Vagina (tissue), 2 donors: ENCODE measurements around the gene MAD1L1. TPM values are rescaled to one million over a fixed set of nuclear protein-coding genes. Genes with fewer than 3 reads are reported as not detected.

Experiments
- DNase-seq, 2 donors: peaks; one replicate each; pipeline ENCODE4 v3.0.0-alpha.2; 2017; ENCODE audit errors: extremely low spot score in 2 of 2
- H3K27ac ChIP-seq: fragments of 200-600 bp; sonication (generic); one replicate; pipeline ENCODE4 v1.5.1; 2019
- H3K27me3 ChIP-seq: fragments of 200-600 bp; sonication (generic); one replicate; pipeline ENCODE4 v1.5.1; 2019
- H3K36me3 ChIP-seq, 2 donors: fragments of 200-600 bp; sonication (generic); one replicate each; pipeline ENCODE4 v1.5.1; 2017 to 2019
- H3K4me1 ChIP-seq: fragments of 200-600 bp; sonication (generic); one replicate; pipeline ENCODE4 v1.5.1; 2019
- H3K4me3 ChIP-seq, 2 donors: fragments of 200-600 bp; sonication (generic); 1 replicate in 1 of 2; 2 replicates in 1 of 2; pipeline ENCODE4 v1.5.1; 2016 to 2019
- H3K9me3 ChIP-seq: fragments of 200-600 bp; sonication (generic); one replicate; pipeline ENCODE4 v1.5.1; 2019
- CTCF ChIP-seq, 3 experiments: fragments of 450-650 bp in 2 of 3; fragments of 200-600 bp in 1 of 3; sonication (generic) in 1 of 3; IDR thresholded peaks; one replicate each; pipeline ENCODE4 v1.5.1; 2017 to 2019; ENCODE audit warnings: antibody characterized with exemption in 3 of 3, mild to moderate bottlenecking in 2 of 3, moderate library complexity in 2 of 3
- POLR2A ChIP-seq, 2 donors: fragments of 450-650 bp; IDR thresholded peaks; one replicate each; pipeline ENCODE4 v1.6.1; 2017; ENCODE audit warnings: antibody characterized with exemption in 2 of 2, mild to moderate bottlenecking in 2 of 2, moderate library complexity in 2 of 2
- POLR2AphosphoS5 ChIP-seq, 2 donors: sonication (generic); formaldehyde crosslinking; IDR thresholded peaks; one replicate each; pipeline ENCODE4 v1.9.0; 2017; ENCODE audit warnings: antibody characterized with exemption in 2 of 2, mild to moderate bottlenecking in 2 of 2, low read depth in 1 of 2; ENCODE audit not compliant: insufficient read depth in 1 of 2
- intact Hi-C: fragments of 100-400 bp; cut with DNase I; formaldehyde crosslinking; loops from one replicate; pipeline ENCODE4 v1.15.1; 2023
- total RNA-seq: library from RNA; depleted of rRNA; stranded (reverse); fragments of >200 nt; gene quantifications from one replicate; pipeline ENCODE4 v1.2.3, GENCODE V29; 2016

Gene MAD1L1
- total RNA-seq, 1 donor from 2014 or later = 62.4 TPM

GRCh38 chr7:2088801-2089200 lies 143.9 kb downstream of the MAD1L1 start:
- no peaks in the 10 kb centered on the region for H3K27me3 ChIP-seq
- no peak for DNase-seq
- no peaks in the 10 kb centered on the region for H3K36me3 ChIP-seq
- H3K4me3 ChIP-seq = no peak overlapping the region
- no peaks in the 10 kb centered on the region for H3K4me1 ChIP-seq
- intact Hi-C loops = no loop called here
- H3K27ac ChIP-seq = no peak overlapping the region
- no peaks in the 10 kb centered on the region for H3K9me3 ChIP-seq
- no peak for TF ChIP-seq CTCF (IDR thresholded peaks at IDR 0.05)
- TF ChIP-seq POLR2A (IDR thresholded peaks at IDR 0.05) = no peak
- no peak for TF ChIP-seq POLR2AphosphoS5 (IDR thresholded peaks at IDR 0.05; ENCODE audit: insufficient read depth in 1 of 2, low read depth in 1 of 2)

GRCh38 chr7:2087744-2088143 lies 145.0 kb downstream of the MAD1L1 start:
- intact Hi-C loops = no loop called here
- TF ChIP-seq CTCF (IDR thresholded peaks at IDR 0.05) = no peak
- TF ChIP-seq POLR2AphosphoS5 (IDR thresholded peaks at IDR 0.05; ENCODE audit: insufficient read depth in 1 of 2, low read depth in 1 of 2) = no peak
- TF ChIP-seq POLR2A (IDR thresholded peaks at IDR 0.05) = no peak
- Histone ChIP-seq H3K4me1 (no peaks in the 10 kb centered on the region), H3K9me3 (no peaks in the 10 kb centered on the region), H3K27me3 (no peaks in the 10 kb centered on the region), H3K36me3 (no peaks in the 10 kb centered on the region), H3K4me3 (no peak overlapping the region), H3K27ac (no peak overlapping the region)
- DNase-seq = no peak

- TF ChIP-seq CTCF (IDR thresholded peaks at IDR 0.05) (no peak), POLR2AphosphoS5 (IDR thresholded peaks at IDR 0.05; ENCODE audit: insufficient read depth in 1 of 2, low read depth in 1 of 2) (no peak), POLR2A (IDR thresholded peaks at IDR 0.05) (no peak)
- no peaks in the 10 kb centered on the region for H3K36me3 ChIP-seq
- no peaks in the 10 kb centered on the region for H3K27me3 ChIP-seq
- no peak overlapping the region for H3K27ac ChIP-seq
- DNase-seq = no peak
- H3K9me3 ChIP-seq = no peaks in the 10 kb centered on the region
- no peaks in the 10 kb centered on the region for H3K4me1 ChIP-seq
- no peak overlapping the region for H3K4me3 ChIP-seq
- intact Hi-C loops = no loop called here
Measured at GRCh38 chr7:2086229-2086628, 146.5 kb downstream of the MAD1L1 start.

- no peaks in the 10 kb centered on the region for H3K27me3 ChIP-seq
- intact Hi-C loops = no loop called here
- no peaks in the 10 kb centered on the region for H3K4me1 ChIP-seq
- no peaks in the 10 kb centered on the region for H3K36me3 ChIP-seq
- no peak overlapping the region for H3K4me3 ChIP-seq
- H3K9me3 ChIP-seq = no peaks in the 10 kb centered on the region
- H3K27ac ChIP-seq = no peak overlapping the region
- no peak for DNase-seq
- no peak for TF ChIP-seq POLR2A (IDR thresholded peaks at IDR 0.05)
- no peak for TF ChIP-seq CTCF (IDR thresholded peaks at IDR 0.05)
Measured at GRCh38 chr7:2085804-2086203, 146.9 kb downstream of the MAD1L1 start.

- Histone ChIP-seq H3K4me1 (no peaks in the 10 kb centered on the region), H3K27ac (no peak overlapping the region), H3K36me3 (no peaks in the 10 kb centered on the region), H3K4me3 (no peak overlapping the region), H3K9me3 (no peaks in the 10 kb centered on the region), H3K27me3 (no peaks in the 10 kb centered on the region)
- DNase-seq = no peak
- intact Hi-C loops = no loop called here
- TF ChIP-seq POLR2AphosphoS5 (IDR thresholded peaks at IDR 0.05; ENCODE audit: insufficient read depth in 1 of 2, low read depth in 1 of 2) (no peak), POLR2A (IDR thresholded peaks at IDR 0.05) (no peak), CTCF (IDR thresholded peaks at IDR 0.05) (no peak)
Measured at GRCh38 chr7:2084781-2085505, 147.8 kb downstream of the MAD1L1 start.
